H9 (cell line): Measurements from ENCODE around the gene RYR1. TPM values are rescaled to one million over a fixed set of nuclear protein-coding genes. Genes with fewer than 3 reads are reported as not detected.
A peak's percentile ranks its signal among the peaks of the same experiment; 100 is the strongest.

Experiments used
- DNase-seq: peaks from one replicate; pipeline ENCODE4 v3.0.0-alpha.2; 2017
- H2AFZ ChIP-seq: one replicate; pipeline ENCODE4 v1.6.1; 2013; ENCODE audit warnings: mild to moderate bottlenecking, low read length, control low read depth, moderate library complexity
- H2AK5ac ChIP-seq: 2 replicates; pipeline ENCODE4 v1.6.1; 2013; ENCODE audit warnings: low read length, control low read depth, mixed read lengths; ENCODE audit not compliant: insufficient read length
- H2BK120ac ChIP-seq: one replicate; pipeline ENCODE4 v1.6.1; 2013; ENCODE audit warnings: low read depth, mild to moderate bottlenecking, low read length, control low read depth, inconsistent platforms; ENCODE audit not compliant: poor library complexity, severe bottlenecking
- H2BK12ac ChIP-seq: 2 replicates; pipeline ENCODE4 v1.6.1; 2013; ENCODE audit warnings: low read length, control low read depth, mixed read lengths, low read depth; ENCODE audit not compliant: insufficient read length
- H2BK15ac ChIP-seq: 2 replicates; pipeline ENCODE4 v1.6.1; 2013; ENCODE audit warnings: low read depth, low read length, control low read depth
- H2BK20ac ChIP-seq: one replicate; pipeline ENCODE4 v1.6.1; 2013; ENCODE audit warnings: low read depth, mild to moderate bottlenecking, low read length, control low read depth, inconsistent platforms; ENCODE audit not compliant: poor library complexity, severe bottlenecking
- H2BK5ac ChIP-seq: 2 replicates; pipeline ENCODE4 v1.6.1; 2013; ENCODE audit warnings: low read length, control low read depth, mixed read lengths; ENCODE audit not compliant: insufficient read length
- H3K14ac ChIP-seq: 2 replicates; pipeline ENCODE4 v1.6.1; 2013; ENCODE audit warnings: low read length, control low read depth; ENCODE audit not compliant: insufficient read depth
- H3K18ac ChIP-seq: 2 replicates; pipeline ENCODE4 v1.6.1; 2013; ENCODE audit warnings: low read depth, mild to moderate bottlenecking, mixed read lengths, low read length, control low read depth; ENCODE audit not compliant: insufficient read length
- H3K23ac ChIP-seq: 2 replicates; pipeline ENCODE4 v1.6.1; 2013; ENCODE audit warnings: low read length, control low read depth, mixed read lengths, low read depth; ENCODE audit not compliant: insufficient read length
- H3K23me2 ChIP-seq: 2 replicates; pipeline ENCODE4 v1.6.1; 2013; ENCODE audit warnings: low read depth, mild to moderate bottlenecking, mixed read lengths, low read length, control low read depth; ENCODE audit not compliant: insufficient read length, poor library complexity, severe bottlenecking
- H3K27ac ChIP-seq: 2 replicates; pipeline ENCODE4 v1.5.1; 2013; ENCODE audit warnings: low read length, control low read depth, mixed read lengths, low read depth; ENCODE audit not compliant: insufficient read length
- H3K27me3 ChIP-seq: 2 replicates; pipeline ENCODE4 v1.6.1; 2013; ENCODE audit warnings: low read length, control low read depth, inconsistent platforms; ENCODE audit not compliant: insufficient read depth
- H3K4ac ChIP-seq: 2 replicates; pipeline ENCODE4 v1.6.1; 2013; ENCODE audit warnings: low read depth, mild to moderate bottlenecking, control low read depth, inconsistent platforms, low read length, moderate library complexity
- H3K4me1 ChIP-seq: 2 replicates; pipeline ENCODE4 v1.6.1; 2013; ENCODE audit warnings: low read length, control low read depth, inconsistent platforms; ENCODE audit not compliant: insufficient read depth
- H3K4me2 ChIP-seq: 2 replicates; pipeline ENCODE4 v1.6.1; 2013; ENCODE audit warnings: low read length, control low read depth, mixed read lengths; ENCODE audit not compliant: insufficient read length, insufficient read depth
- H3K56ac ChIP-seq: 2 replicates; pipeline ENCODE4 v1.6.1; 2013; ENCODE audit warnings: low read depth, mild to moderate bottlenecking, mixed read lengths, low read length, control low read depth; ENCODE audit not compliant: insufficient read length
- H3K79me1 ChIP-seq: 2 replicates; pipeline ENCODE4 v1.6.1; 2013; ENCODE audit warnings: low read depth, mild to moderate bottlenecking, moderate library complexity, low read length, control low read depth, inconsistent platforms; ENCODE audit not compliant: insufficient read depth, poor library complexity, severe bottlenecking
- H3K79me2 ChIP-seq: 2 replicates; pipeline ENCODE4 v1.6.1; 2013; ENCODE audit warnings: low read length, control low read depth, inconsistent platforms; ENCODE audit not compliant: insufficient read depth
- H3K9ac ChIP-seq: 2 replicates; pipeline ENCODE4 v1.6.1; 2013; ENCODE audit warnings: low read length, control low read depth, mixed read lengths; ENCODE audit not compliant: insufficient read length; ENCODE audit errors: extremely low read depth
- H3K9me3 ChIP-seq: one replicate; pipeline ENCODE4 v1.6.1; 2013; ENCODE audit warnings: low read depth, low read length, inconsistent platforms; ENCODE audit not compliant: control insufficient read depth
- H3T11ph ChIP-seq: one replicate; pipeline ENCODE4 v1.6.1; 2013; ENCODE audit warnings: mild to moderate bottlenecking, low read length, control low read depth, inconsistent platforms
- H4K20me1 ChIP-seq: one replicate; pipeline ENCODE4 v1.6.1; 2013; ENCODE audit not compliant: control insufficient read depth, insufficient read length, insufficient read depth
- H4K5ac ChIP-seq: 2 replicates; pipeline ENCODE4 v1.6.1; 2013; ENCODE audit warnings: low read depth, mild to moderate bottlenecking, mixed read lengths, low read length, control low read depth; ENCODE audit not compliant: insufficient read length
- H4K8ac ChIP-seq: replicated peaks from 2 replicates; pipeline ENCODE4 v1.6.1; 2013; ENCODE audit warnings: low read length, control low read depth, mixed read lengths, low read depth; ENCODE audit not compliant: insufficient read length
- H4K91ac ChIP-seq: 2 replicates; pipeline ENCODE4 v1.6.1; 2013; ENCODE audit warnings: low read depth, mild to moderate bottlenecking, moderate library complexity, mixed read lengths, low read length, control low read depth; ENCODE audit not compliant: insufficient read length
- H3K27ac Mint-ChIP-seq, 3 experiments: 2 replicates in 2 of 3; 3 replicates in 1 of 3; pipeline ENCODE4 v1.8.0; 2020 to 2021; ENCODE audit warnings: mixed read lengths in 3 of 3, mild to moderate bottlenecking in 1 of 3, moderate library complexity in 1 of 3
- H3K27me3 Mint-ChIP-seq: 2 replicates; pipeline ENCODE4 v1.8.0; 2021; ENCODE audit warnings: low read depth, mild to moderate bottlenecking, moderate library complexity, mixed read lengths
- H3K36me3 Mint-ChIP-seq, 3 experiments: 2 replicates in 2 of 3; 3 replicates in 1 of 3; pipeline ENCODE4 v1.8.0; 2020 to 2021; ENCODE audit warnings: low read depth in 3 of 3, mixed read lengths in 3 of 3; ENCODE audit not compliant: insufficient read depth in 1 of 3
- H3K4me1 Mint-ChIP-seq, 2 experiments: 2 replicates each; pipeline ENCODE4 v1.8.0; 2020; ENCODE audit warnings: mixed read lengths in 2 of 2
- H3K4me3 Mint-ChIP-seq, 2 experiments: 2 replicates in 1 of 2; 3 replicates in 1 of 2; pipeline ENCODE4 v1.8.0; 2020 to 2021; ENCODE audit warnings: mild to moderate bottlenecking in 2 of 2, mixed read lengths in 2 of 2, moderate library complexity in 1 of 2
- H3K9me3 Mint-ChIP-seq, 2 experiments: 2 replicates in 1 of 2; 3 replicates in 1 of 2; pipeline ENCODE4 v1.8.0; 2020; ENCODE audit warnings: mild to moderate bottlenecking in 2 of 2, mixed read lengths in 2 of 2, moderate library complexity in 1 of 2
- WGBS: extraction: QIAGEN DNeasy Blood & Tissue Kit; methylation state at CpG from one replicate; pipeline ENCODE4 v1.1.7; 2013; ENCODE audit warnings: missing lambda C conversion rate, low lambda C conversion rate, mixed read lengths; ENCODE audit not compliant: insufficient read length; ENCODE audit errors: extremely low coverage; 5-methylcytosine and 5-hydroxymethylcytosine counted together
- total RNA-seq: library from RNA; stranded (reverse); gene quantifications from 2 replicates; pipeline ENCODE4 v1.2.1, GENCODE V29; 2021
- TF ChIP-seq, protein P1 (sequence below): fragments of 200-600 bp; sonication (generic); conservative IDR thresholded peaks from 3 replicates; pipeline ENCODE4 v1.8.0; 2021; ENCODE audit warnings: antibody characterized with exemption, mild to moderate bottlenecking

The RYR1 gene
- total RNA-seq, 1 experiment from 2014 or later = 8.9 TPM

- no peak overlapping the region for H3K4me3 Mint-ChIP-seq
- TF ChIP-seq, protein P1, sequence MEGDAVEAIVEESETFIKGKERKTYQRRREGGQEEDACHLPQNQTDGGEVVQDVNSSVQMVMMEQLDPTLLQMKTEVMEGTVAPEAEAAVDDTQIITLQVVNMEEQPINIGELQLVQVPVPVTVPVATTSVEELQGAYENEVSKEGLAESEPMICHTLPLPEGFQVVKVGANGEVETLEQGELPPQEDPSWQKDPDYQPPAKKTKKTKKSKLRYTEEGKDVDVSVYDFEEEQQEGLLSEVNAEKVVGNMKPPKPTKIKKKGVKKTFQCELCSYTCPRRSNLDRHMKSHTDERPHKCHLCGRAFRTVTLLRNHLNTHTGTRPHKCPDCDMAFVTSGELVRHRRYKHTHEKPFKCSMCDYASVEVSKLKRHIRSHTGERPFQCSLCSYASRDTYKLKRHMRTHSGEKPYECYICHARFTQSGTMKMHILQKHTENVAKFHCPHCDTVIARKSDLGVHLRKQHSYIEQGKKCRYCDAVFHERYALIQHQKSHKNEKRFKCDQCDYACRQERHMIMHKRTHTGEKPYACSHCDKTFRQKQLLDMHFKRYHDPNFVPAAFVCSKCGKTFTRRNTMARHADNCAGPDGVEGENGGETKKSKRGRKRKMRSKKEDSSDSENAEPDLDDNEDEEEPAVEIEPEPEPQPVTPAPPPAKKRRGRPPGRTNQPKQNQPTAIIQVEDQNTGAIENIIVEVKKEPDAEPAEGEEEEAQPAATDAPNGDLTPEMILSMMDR = no peak
- H4K8ac ChIP-seq = no peak overlapping the region
- H3K23me2 ChIP-seq = no peaks in the 10 kb centered on the region
- H3K27ac Mint-ChIP-seq = peak overlapping the region in 2 of 3 experiments; percentile 84 to 90; a peak in 4 of 7 replicates
- H3K9ac ChIP-seq = no peak overlapping the region
- no peak overlapping the region for H2AK5ac ChIP-seq
- no peaks in the 10 kb centered on the region for H3K79me1 ChIP-seq
- peaks cover 0 to 2% of the 10 kb centered on the region in 2 experiments; a peak in 1 of 5 replicates for H3K9me3 Mint-ChIP-seq
- H3K27ac ChIP-seq = no peak overlapping the region
- no peak overlapping the region for H4K5ac ChIP-seq
- H3K27me3 Mint-ChIP-seq = no peaks in the 10 kb centered on the region
- H2BK5ac ChIP-seq = no peak overlapping the region
- no peak overlapping the region for H2BK20ac ChIP-seq
- no peak overlapping the region for H3T11ph ChIP-seq
- H4K91ac ChIP-seq = no peak overlapping the region
- no peak overlapping the region for H3K14ac ChIP-seq
- no peaks in the 10 kb centered on the region for H3K9me3 ChIP-seq
- H3K56ac ChIP-seq = no peak overlapping the region
- no peaks in the 10 kb centered on the region; the same call in 1 of the 2 replicates for H3K4me1 ChIP-seq
- no peaks in the 10 kb centered on the region for H4K20me1 ChIP-seq
- no peak overlapping the region for H3K18ac ChIP-seq
- no peak overlapping the region for H2BK120ac ChIP-seq
- peaks cover 0 to 5% of the 10 kb centered on the region in 2 experiments; a peak in 2 of 4 replicates for H3K4me1 Mint-ChIP-seq
- no peak overlapping the region for H2BK15ac ChIP-seq
- H3K79me2 ChIP-seq = no peaks in the 10 kb centered on the region
- H3K23ac ChIP-seq = no peak overlapping the region
- no peaks in the 10 kb centered on the region for H3K27me3 ChIP-seq
- no peak overlapping the region for H2AFZ ChIP-seq
- no peak for DNase-seq
- no peak overlapping the region for H2BK12ac ChIP-seq
- H3K4me2 ChIP-seq = no peak overlapping the region
- H3K4ac ChIP-seq = no peak overlapping the region
- WGBS = no CpG with 5 or more reads among the region's 9 CpGs
- peaks cover 52 to 72% (median 54%) of the 10 kb centered on the region in 3 experiments for H3K36me3 Mint-ChIP-seq
Measured at GRCh38 chr19:38488776-38489481, 55.4 kb downstream of the RYR1 start.
